CD4-positive, alpha-beta T cell treated with Interleukin-4 for 4 hours (primary cell): ENCODE measurements around the gene TMEM167B.
A peak's percentile ranks its signal among the peaks of the same experiment; 100 is the strongest.

Experiments
- DNase-seq: peaks from one replicate; pipeline ENCODE4 v3.0.0-alpha.2; 2020

Gene TMEM167B

GRCh38 chr1:109083923-109084322, 6.6 kb upstream of the TMEM167B start:
- no peak for DNase-seq

- DNase-seq: no peak
Observed at GRCh38 chr1:109084563-109085517, 5.7 kb upstream of the TMEM167B start.

GRCh38 chr1:109089242-109090015, 1.1 kb upstream of the TMEM167B start:
- peak; percentile 41 for DNase-seq

- no peak for DNase-seq
Observed at GRCh38 chr1:109091078-109091838, 694 bp downstream of the TMEM167B start.

GRCh38 chr1:109091839-109092193, 1.3 kb downstream of the TMEM167B start:
- peak; percentile 39 for DNase-seq

- DNase-seq: no peak
Observed at GRCh38 chr1:109094377-109094803, 3.8 kb downstream of the TMEM167B start.

- DNase-seq: no peak
Observed at GRCh38 chr1:109094871-109095270, 4.3 kb downstream of the TMEM167B start.

GRCh38 chr1:109095631-109096030, 5.1 kb downstream of the TMEM167B start:
- no peak for DNase-seq

- no peak for DNase-seq
Observed at GRCh38 chr1:109096120-109096519, 5.6 kb downstream of the TMEM167B start.

GRCh38 chr1:109099938-109100773, 9.6 kb downstream of the TMEM167B start:
- DNase-seq: peak; percentile 98

GRCh38 chr1:109104364-109105151, 14.0 kb downstream of the TMEM167B start:
- no peak for DNase-seq

- no peak for DNase-seq
Observed at GRCh38 chr1:109105881-109106280, 15.3 kb downstream of the TMEM167B start.

- no peak for DNase-seq
Observed at GRCh38 chr1:109107785-109108184, 17.2 kb downstream of the TMEM167B start.

GRCh38 chr1:109109906-109110305, 19.3 kb downstream of the TMEM167B start:
- DNase-seq: no peak

- no peak for DNase-seq
Observed at GRCh38 chr1:109111386-109112055, 21.0 kb downstream of the TMEM167B start.

GRCh38 chr1:109112056-109112651, 21.6 kb downstream of the TMEM167B start:
- DNase-seq: peak; percentile 45

- DNase-seq: peak; percentile 89
Observed at GRCh38 chr1:109112652-109113285, 22.2 kb downstream of the TMEM167B start.

- DNase-seq: peak; percentile 97
Observed at GRCh38 chr1:109113590-109114341, 23.2 kb downstream of the TMEM167B start, which contains the start of gene ELAPOR1. Gene ELAPOR1, plus strand, starts transcription at chr1:109114115. Its CDS starts 69 bp downstream, at chr1:109114184.

- no peak for DNase-seq
Observed at GRCh38 chr1:109114342-109114674, 23.7 kb downstream of the TMEM167B start.
